Activated naive CD4-positive, alpha-beta T cell treated with anti-CD3 and anti-CD28 coated beads, Interleukin-2, amount 50 U/mL, for 72 hours (primary cell): ENCODE results near the gene CDC45. TPM values are rescaled to one million over a fixed set of nuclear protein-coding genes. Genes with fewer than 3 reads are reported as not detected.

ENCODE experiments used
- ATAC-seq, 2 donors: fragments of 150-1000 bp; cut with Tn5 transposase; 2 replicates each; pipeline ENCODE4 v1.10.0; 2021; ENCODE audit warnings: mild to moderate bottlenecking in 2 of 2, moderate library complexity in 2 of 2
- DNase-seq, 2 donors: peaks; one replicate each; pipeline ENCODE4 v3.0.0; 2021 to 2022; ENCODE audit warnings: low spot score in 2 of 2
- H3K27ac Mint-ChIP-seq, 2 donors: one replicate each; pipeline ENCODE4 v1.8.0; 2022; ENCODE audit warnings: mild to moderate bottlenecking in 2 of 2, mixed read lengths in 2 of 2
- H3K36me3 Mint-ChIP-seq, 2 donors: one replicate each; pipeline ENCODE4 v1.8.0; 2022; ENCODE audit warnings: mixed read lengths in 2 of 2
- H3K9me3 Mint-ChIP-seq, 2 donors: one replicate each; pipeline ENCODE4 v1.8.0; 2022; ENCODE audit warnings: mixed read lengths in 2 of 2
- total RNA-seq, 2 donors: library from RNA; stranded (reverse); gene quantifications; one replicate each; pipeline ENCODE4 v1.2.3, GENCODE V29; 2022

The CDC45 gene
- total RNA-seq, 2 donors from 2014 or later, result 92.1 to 99.7 TPM

- DNase-seq (no peak), ATAC-seq (no peak)
- Mint-ChIP-seq H3K27ac (no peak overlapping the region), H3K9me3 (no peaks in the 10 kb centered on the region), H3K36me3 (peaks cover 0 to 8% of the 10 kb centered on the region in 2 donors)
These were observed 19.7 kb upstream of the CDC45 start for GRCh38 chr22:19460036-19460435.

GRCh38 chr22:19461506-19461905 lies 18.2 kb upstream of the CDC45 start:
- DNase-seq (no peak), ATAC-seq (no peak)
- Mint-ChIP-seq H3K36me3 (peaks cover 0 to 7% of the 10 kb centered on the region in 2 donors), H3K9me3 (no peaks in the 10 kb centered on the region), H3K27ac (no peak overlapping the region)

- Mint-ChIP-seq H3K9me3 (no peaks in the 10 kb centered on the region), H3K36me3 (peaks cover 0 to 15% of the 10 kb centered on the region in 2 donors), H3K27ac (no peak overlapping the region)
- no peak for ATAC-seq
- DNase-seq, result no peak
These were observed 16.7 kb upstream of the CDC45 start for GRCh38 chr22:19463008-19463407.

- ATAC-seq (no peak), DNase-seq (no peak)
- Mint-ChIP-seq H3K36me3 (peaks cover 0 to 20% of the 10 kb centered on the region in 2 donors), H3K9me3 (no peaks in the 10 kb centered on the region), H3K27ac (peak overlapping the region in 1 of 2 donors; percentile 41)
These were observed 15.9 kb upstream of the CDC45 start for GRCh38 chr22:19463491-19464469.

- H3K9me3 Mint-ChIP-seq, result no peaks in the 10 kb centered on the region
- DNase-seq, result no peak
- peaks cover 0 to 20% of the 10 kb centered on the region in 2 donors for H3K36me3 Mint-ChIP-seq
- H3K27ac Mint-ChIP-seq, result peak overlapping the region; percentile 39 to 41
- ATAC-seq, result peak in 1 of 2 donors; percentile 16
These were observed 15.2 kb upstream of the CDC45 start for GRCh38 chr22:19464546-19464945.

GRCh38 chr22:19464975-19465374 lies 14.7 kb upstream of the CDC45 start:
- DNase-seq (no peak), ATAC-seq (no peak)
- Mint-ChIP-seq H3K36me3 (peaks cover 0 to 20% of the 10 kb centered on the region in 2 donors), H3K27ac (peak overlapping the region; percentile 39 to 41), H3K9me3 (no peaks in the 10 kb centered on the region)

- H3K36me3 Mint-ChIP-seq, result peaks cover 0 to 20% of the 10 kb centered on the region in 2 donors
- ATAC-seq, result no peak
- H3K27ac Mint-ChIP-seq, result no peak overlapping the region
These were observed 13.5 kb upstream of the CDC45 start for GRCh38 chr22:19466126-19466716.

GRCh38 chr22:19466848-19467752 lies 12.6 kb upstream of the CDC45 start:
- ATAC-seq (no peak), DNase-seq (no peak)
- H3K27ac Mint-ChIP-seq, result no peak overlapping the region
- no peaks in the 10 kb centered on the region for H3K9me3 Mint-ChIP-seq
- H3K36me3 Mint-ChIP-seq, result peaks cover 0 to 25% of the 10 kb centered on the region in 2 donors

More at GRCh38 chr22:19466126-19466716, 13.5 kb upstream of the CDC45 start:
- H3K9me3 Mint-ChIP-seq, result no peaks in the 10 kb centered on the region
- DNase-seq, result no peak

- no peak for DNase-seq
- Mint-ChIP-seq H3K36me3 (peaks cover 0 to 25% of the 10 kb centered on the region in 2 donors), H3K27ac (no peak overlapping the region), H3K9me3 (no peaks in the 10 kb centered on the region)
- no peak for ATAC-seq
These were observed 11.8 kb upstream of the CDC45 start for GRCh38 chr22:19467912-19468311.

- no peaks in the 10 kb centered on the region for H3K9me3 Mint-ChIP-seq
- ATAC-seq (no peak), DNase-seq (no peak)
- H3K36me3 Mint-ChIP-seq, result peaks cover 6 to 25% of the 10 kb centered on the region in 2 donors
- no peak overlapping the region for H3K27ac Mint-ChIP-seq
These were observed 10.3 kb upstream of the CDC45 start for GRCh38 chr22:19469421-19469820.

- H3K27ac Mint-ChIP-seq, result no peak overlapping the region
- ATAC-seq, result no peak
- no peak for DNase-seq
- H3K9me3 Mint-ChIP-seq, result no peaks in the 10 kb centered on the region
- peaks cover 6 to 23% of the 10 kb centered on the region in 2 donors for H3K36me3 Mint-ChIP-seq
These were observed 9.7 kb upstream of the CDC45 start for GRCh38 chr22:19470010-19470409.

- Mint-ChIP-seq H3K36me3 (peaks cover 6 to 18% of the 10 kb centered on the region in 2 donors), H3K27ac (peak overlapping the region in 1 of 2 donors; percentile 57), H3K9me3 (no peaks in the 10 kb centered on the region)
- DNase-seq (no peak), ATAC-seq (no peak)
These were observed 8.1 kb upstream of the CDC45 start for GRCh38 chr22:19471572-19471971.

- DNase-seq (no peak), ATAC-seq (no peak)
- peak overlapping the region in 1 of 2 donors; percentile 57 for H3K27ac Mint-ChIP-seq
- H3K9me3 Mint-ChIP-seq, result no peaks in the 10 kb centered on the region
- peaks cover 6 to 18% of the 10 kb centered on the region in 2 donors for H3K36me3 Mint-ChIP-seq
These were observed 7.5 kb upstream of the CDC45 start for GRCh38 chr22:19472233-19472632.

- ATAC-seq (no peak), DNase-seq (no peak)
- H3K9me3 Mint-ChIP-seq, result no peaks in the 10 kb centered on the region
- peaks cover 6 to 12% of the 10 kb centered on the region in 2 donors for H3K36me3 Mint-ChIP-seq
- peak overlapping the region in 1 of 2 donors; percentile 55 for H3K27ac Mint-ChIP-seq
These were observed 6.1 kb upstream of the CDC45 start for GRCh38 chr22:19473578-19473977.

GRCh38 chr22:19476023-19476422 lies 3.7 kb upstream of the CDC45 start:
- no peak for ATAC-seq
- Mint-ChIP-seq H3K9me3 (no peaks in the 10 kb centered on the region), H3K36me3 (peaks cover 21 to 30% of the 10 kb centered on the region in 2 donors)

GRCh38 chr22:19477321-19478044 lies 2.2 kb upstream of the CDC45 start:
- H3K36me3 Mint-ChIP-seq, result peaks cover 22 to 27% of the 10 kb centered on the region in 2 donors
- H3K27ac Mint-ChIP-seq, result peak overlapping the region; percentile 91 to 100
- DNase-seq, result no peak
- no peak for ATAC-seq
- no peaks in the 10 kb centered on the region for H3K9me3 Mint-ChIP-seq

More at GRCh38 chr22:19476023-19476422, 3.7 kb upstream of the CDC45 start:
- DNase-seq, result no peak
- H3K27ac Mint-ChIP-seq, result no peak overlapping the region
